Left lung (tissue), 10 donors: ENCODE measurements around the gene DGKD. TPM values are rescaled to one million over a fixed set of nuclear protein-coding genes. Genes with fewer than 3 reads are reported as not detected.

Experiments
- ATAC-seq: fragments of 200-7000 bp; cut with Tn5 transposase; one replicate; pipeline ENCODE4 v1.9.1; 2020; ENCODE audit warnings: moderate library complexity
- DNase-seq, 4 donors: peaks; one replicate each; pipeline ENCODE4 v3.0.0-alpha.2; 2013 to 2020
- H3K27ac ChIP-seq, 2 donors: fragments of 200-600 bp; sonication (generic) in 1 of 2; one replicate each; pipeline versions ENCODE4 v1.5.0 to v1.8.0; 2020 to 2021
- H3K27me3 ChIP-seq, 2 donors: fragments of 200-600 bp; sonication (generic) in 1 of 2; one replicate each; pipeline versions ENCODE4 v1.5.0 to v1.8.0; 2020 to 2021
- H3K36me3 ChIP-seq, 2 donors: fragments of 200-600 bp; sonication (generic) in 1 of 2; one replicate each; pipeline versions ENCODE4 v1.5.0 to v1.8.0; 2020 to 2021
- H3K4me1 ChIP-seq, 2 donors: fragments of 200-600 bp; one replicate each; pipeline ENCODE4 v1.8.0; 2021
- H3K4me3 ChIP-seq, 2 donors: fragments of 200-600 bp; sonication (generic) in 1 of 2; one replicate each; pipeline versions ENCODE4 v1.5.0 to v1.8.0; 2020 to 2021; ENCODE audit warnings: mild to moderate bottlenecking in 1 of 2
- H3K9me3 ChIP-seq, 2 donors: fragments of 200-600 bp; sonication (generic) in 1 of 2; one replicate each; pipeline versions ENCODE4 v1.5.0 to v1.8.0; 2020 to 2021
- CTCF ChIP-seq, 2 donors: fragments of 200-600 bp; sonication (generic) in 1 of 2; IDR thresholded peaks; one replicate each; pipeline versions ENCODE4 v1.5.0 to v1.8.0; 2021; ENCODE audit warnings: antibody characterized with exemption in 2 of 2
- intact Hi-C, 2 donors: fragments of 100-400 bp; cut with DNase I; formaldehyde crosslinking; loops; one replicate each; pipeline versions ENCODE4 v1.11.2 to v1.14.2; 2022
- polyA plus RNA-seq, 6 donors: library from polyadenylated mRNA; unstranded; fragments of 120-200 nt; gene quantifications; one replicate each; pipeline ENCODE4 v1.2.1, GENCODE V29; 2013; ENCODE audit not compliant: insufficient read length in 6 of 6
- total RNA-seq, 2 donors: library from RNA; stranded (reverse); fragmentation: NEBNext Ultra II Directional; extraction: Animal tissue kit (Norgen Biotek cat#: 25700); gene quantifications; one replicate each; pipeline ENCODE4 v1.2.1, GENCODE V29; 2021
- donor health status: DM: no; HTN: yes; CAD: no.
- donor health status: DM: no; HTN: no; CAD: no.

Gene DGKD
- total and polyA plus RNA-seq, 8 donors = 22.9 to 98.0 (median 32.6) TPM

- H3K27ac ChIP-seq = no peak overlapping the region
- intact Hi-C loops = no loop called here
- DNase-seq = peak in 1 of 4 donors; percentile 65
These were observed 116.5 kb downstream of the DGKD start for GRCh38 chr2:233470839-233471238.

GRCh38 chr2:233471291-233472035 lies 117.2 kb downstream of the DGKD start:
- Histone ChIP-seq H3K4me1 (no peaks in the 10 kb centered on the region), H3K9me3 (no peaks in the 10 kb centered on the region), H3K4me3 (no peak overlapping the region), H3K36me3 (peaks cover 0 to 78% of the 10 kb centered on the region in 2 donors), H3K27me3 (no peaks in the 10 kb centered on the region), H3K27ac (no peak overlapping the region)
- TF ChIP-seq CTCF (IDR thresholded peaks at IDR 0.05) = no peak
- intact Hi-C loops = no loop called here
- ATAC-seq = no peak
- peak in 1 of 4 donors; percentile 68 for DNase-seq

More at GRCh38 chr2:233470839-233471238, 116.5 kb downstream of the DGKD start:
- no peak overlapping the region for H3K4me3 ChIP-seq
- H3K9me3 ChIP-seq = no peaks in the 10 kb centered on the region
- H3K4me1 ChIP-seq = no peaks in the 10 kb centered on the region
- no peak for ATAC-seq
- no peak for TF ChIP-seq CTCF (IDR thresholded peaks at IDR 0.05)
- peaks cover 0 to 78% of the 10 kb centered on the region in 2 donors for H3K36me3 ChIP-seq
- no peaks in the 10 kb centered on the region for H3K27me3 ChIP-seq

GRCh38 chr2:233473386-233473791 lies 119.1 kb downstream of the DGKD start:
- Histone ChIP-seq H3K27me3 (no peaks in the 10 kb centered on the region), H3K9me3 (no peaks in the 10 kb centered on the region), H3K36me3 (peaks cover 0 to 78% of the 10 kb centered on the region in 2 donors), H3K4me1 (no peaks in the 10 kb centered on the region), H3K27ac (no peak overlapping the region), H3K4me3 (no peak overlapping the region)
- DNase-seq (no peak), ATAC-seq (no peak)
- no peak for TF ChIP-seq CTCF (IDR thresholded peaks at IDR 0.05)
- intact Hi-C loops = no loop called here

DNA sequence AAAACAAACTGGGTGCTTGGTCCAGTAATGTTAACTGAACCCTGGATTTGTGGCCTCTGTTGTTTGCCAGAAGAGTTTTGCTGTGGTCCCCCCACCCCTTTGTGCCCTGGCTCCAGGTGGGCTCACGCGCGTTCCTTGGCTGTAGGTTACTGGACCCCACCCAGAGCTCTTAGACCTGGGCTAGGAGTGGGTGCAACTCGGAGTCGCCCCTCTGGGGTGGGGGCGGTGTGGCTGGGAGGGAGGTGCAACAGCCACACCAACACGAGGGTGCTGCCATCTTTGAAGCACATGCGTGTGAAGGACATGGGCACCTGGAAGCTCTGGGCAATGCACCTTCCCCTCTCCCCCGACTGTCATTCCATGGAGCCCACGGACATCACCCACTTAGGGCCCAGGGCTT lies 119.6 kb downstream of the DGKD start:
- H3K4me3 ChIP-seq = no peak overlapping the region
- no peak for TF ChIP-seq CTCF (IDR thresholded peaks at IDR 0.05)
- no peaks in the 10 kb centered on the region for H3K4me1 ChIP-seq
- DNase-seq (no peak), ATAC-seq (no peak)
- peak overlapping the region in 1 of 2 donors; percentile 8 for H3K27ac ChIP-seq
- intact Hi-C loops = no loop called here
- no peaks in the 10 kb centered on the region for H3K27me3 ChIP-seq
- peaks cover 0 to 75% of the 10 kb centered on the region in 2 donors for H3K36me3 ChIP-seq
- no peaks in the 10 kb centered on the region for H3K9me3 ChIP-seq

- Histone ChIP-seq H3K27me3 (no peaks in the 10 kb centered on the region), H3K4me3 (no peak overlapping the region), H3K27ac (peak overlapping the region in 1 of 2 donors; percentile 8), H3K36me3 (peaks cover 0 to 69% of the 10 kb centered on the region in 2 donors), H3K4me1 (no peaks in the 10 kb centered on the region), H3K9me3 (no peaks in the 10 kb centered on the region)
- intact Hi-C loops = no loop called here
- no peak for TF ChIP-seq CTCF (IDR thresholded peaks at IDR 0.05)
- DNase-seq (no peak), ATAC-seq (no peak)
These were observed 120.2 kb downstream of the DGKD start for GRCh38 chr2:233474308-233475160.
